A673 (cell line): ENCODE results near the gene MTHFD1.

Experiments
- EZH2 ChIP-seq: fragments of 200-600 bp; sonication (generic); IDR thresholded peaks from 2 replicates; pipeline ENCODE4 v1.6.1; 2017; ENCODE audit warnings: borderline replicate concordance, low read depth, mild to moderate bottlenecking, mixed read lengths, antibody characterized with exemption, low read length; ENCODE audit not compliant: poor library complexity, severe bottlenecking
- TF ChIP-seq, protein P1 (sequence below): fragments of 300-800, 200-600 bp; sonication (generic); conservative IDR thresholded peaks from 2 replicates; pipeline ENCODE4 v1.5.1; 2017; ENCODE audit warnings: low read depth, mild to moderate bottlenecking, antibody characterized with exemption, low read length, moderate library complexity, mixed read lengths

DNA sequence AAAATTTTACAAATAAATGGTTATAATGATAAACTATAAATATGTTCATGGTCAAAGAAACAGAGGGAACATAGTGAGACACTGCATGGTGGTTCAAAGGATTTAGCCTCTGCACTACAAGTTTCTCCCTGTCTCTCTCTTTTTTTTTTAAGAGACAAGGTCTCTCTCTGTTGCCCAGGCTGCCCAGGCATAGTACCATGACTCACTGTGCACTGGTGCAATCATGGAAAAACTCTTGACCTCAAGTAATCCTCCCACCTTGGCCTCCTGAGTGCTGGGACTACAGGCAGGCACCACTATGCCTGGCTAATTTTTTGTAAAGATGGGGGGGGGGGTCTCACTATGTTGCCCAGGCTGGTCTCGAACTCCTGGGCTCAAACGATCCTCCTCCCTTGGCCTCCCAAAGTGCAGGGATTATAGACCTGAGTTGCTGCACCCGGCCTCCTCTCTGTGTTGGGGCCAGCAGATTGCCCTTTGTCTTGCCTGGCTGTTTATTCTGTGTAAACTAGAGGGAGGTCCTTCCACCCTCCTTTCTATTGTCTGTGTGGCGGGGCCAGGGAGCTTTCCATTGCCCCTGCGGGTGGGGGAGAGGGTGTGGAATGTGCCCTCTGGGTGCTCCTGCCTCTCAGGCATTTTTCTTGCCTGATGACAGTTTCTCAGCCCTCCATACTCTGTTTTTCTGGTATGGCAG is 22.1 kb downstream of the MTHFD1 start:
- TF ChIP-seq, protein P1, sequence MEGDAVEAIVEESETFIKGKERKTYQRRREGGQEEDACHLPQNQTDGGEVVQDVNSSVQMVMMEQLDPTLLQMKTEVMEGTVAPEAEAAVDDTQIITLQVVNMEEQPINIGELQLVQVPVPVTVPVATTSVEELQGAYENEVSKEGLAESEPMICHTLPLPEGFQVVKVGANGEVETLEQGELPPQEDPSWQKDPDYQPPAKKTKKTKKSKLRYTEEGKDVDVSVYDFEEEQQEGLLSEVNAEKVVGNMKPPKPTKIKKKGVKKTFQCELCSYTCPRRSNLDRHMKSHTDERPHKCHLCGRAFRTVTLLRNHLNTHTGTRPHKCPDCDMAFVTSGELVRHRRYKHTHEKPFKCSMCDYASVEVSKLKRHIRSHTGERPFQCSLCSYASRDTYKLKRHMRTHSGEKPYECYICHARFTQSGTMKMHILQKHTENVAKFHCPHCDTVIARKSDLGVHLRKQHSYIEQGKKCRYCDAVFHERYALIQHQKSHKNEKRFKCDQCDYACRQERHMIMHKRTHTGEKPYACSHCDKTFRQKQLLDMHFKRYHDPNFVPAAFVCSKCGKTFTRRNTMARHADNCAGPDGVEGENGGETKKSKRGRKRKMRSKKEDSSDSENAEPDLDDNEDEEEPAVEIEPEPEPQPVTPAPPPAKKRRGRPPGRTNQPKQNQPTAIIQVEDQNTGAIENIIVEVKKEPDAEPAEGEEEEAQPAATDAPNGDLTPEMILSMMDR = no peak
- no peak for TF ChIP-seq EZH2
